A673 (cell line): ENCODE data around the gene DOK1.

ENCODE experiments used
- EZH2 ChIP-seq: fragments of 200-600 bp; sonication (generic); IDR thresholded peaks from 2 replicates; pipeline ENCODE4 v1.6.1; 2017; ENCODE audit warnings: borderline replicate concordance, low read depth, mild to moderate bottlenecking, mixed read lengths, antibody characterized with exemption, low read length; ENCODE audit not compliant: poor library complexity, severe bottlenecking
- TF ChIP-seq, protein P1 (sequence below): fragments of 300-800, 200-600 bp; sonication (generic); conservative IDR thresholded peaks from 2 replicates; pipeline ENCODE4 v1.5.1; 2017; ENCODE audit warnings: low read depth, mild to moderate bottlenecking, antibody characterized with exemption, low read length, moderate library complexity, mixed read lengths

DNA sequence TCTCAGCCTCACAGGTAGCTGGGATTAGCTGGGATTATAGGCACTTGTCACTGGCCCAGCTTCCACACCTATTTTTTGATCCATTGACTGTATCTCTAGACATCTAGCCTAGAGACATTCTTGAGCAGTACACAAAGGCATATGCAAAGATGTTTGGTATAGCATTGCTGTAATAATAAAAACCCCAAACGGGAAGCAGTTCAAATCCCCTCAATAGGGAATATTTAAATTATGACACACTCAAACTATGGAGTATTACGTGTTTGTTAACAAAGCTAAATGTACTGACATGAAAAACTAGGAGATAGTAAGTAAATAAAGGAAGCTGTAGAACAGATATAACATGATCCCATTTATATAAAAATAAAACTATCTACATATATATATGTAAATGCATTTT lies 27.7 kb downstream of the DOK1 start:
- TF ChIP-seq, protein P1, sequence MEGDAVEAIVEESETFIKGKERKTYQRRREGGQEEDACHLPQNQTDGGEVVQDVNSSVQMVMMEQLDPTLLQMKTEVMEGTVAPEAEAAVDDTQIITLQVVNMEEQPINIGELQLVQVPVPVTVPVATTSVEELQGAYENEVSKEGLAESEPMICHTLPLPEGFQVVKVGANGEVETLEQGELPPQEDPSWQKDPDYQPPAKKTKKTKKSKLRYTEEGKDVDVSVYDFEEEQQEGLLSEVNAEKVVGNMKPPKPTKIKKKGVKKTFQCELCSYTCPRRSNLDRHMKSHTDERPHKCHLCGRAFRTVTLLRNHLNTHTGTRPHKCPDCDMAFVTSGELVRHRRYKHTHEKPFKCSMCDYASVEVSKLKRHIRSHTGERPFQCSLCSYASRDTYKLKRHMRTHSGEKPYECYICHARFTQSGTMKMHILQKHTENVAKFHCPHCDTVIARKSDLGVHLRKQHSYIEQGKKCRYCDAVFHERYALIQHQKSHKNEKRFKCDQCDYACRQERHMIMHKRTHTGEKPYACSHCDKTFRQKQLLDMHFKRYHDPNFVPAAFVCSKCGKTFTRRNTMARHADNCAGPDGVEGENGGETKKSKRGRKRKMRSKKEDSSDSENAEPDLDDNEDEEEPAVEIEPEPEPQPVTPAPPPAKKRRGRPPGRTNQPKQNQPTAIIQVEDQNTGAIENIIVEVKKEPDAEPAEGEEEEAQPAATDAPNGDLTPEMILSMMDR, result no peak
- TF ChIP-seq EZH2, result no peak
